H1 (cell line): Measurements from ENCODE around the gene CALM1. TPM values are rescaled to one million over a fixed set of nuclear protein-coding genes. Genes with fewer than 3 reads are reported as not detected.

Source experiments
- CTCF ChIA-PET: fragments of 300-600 bp; sonication (Branson Sonifier 250); formaldehyde crosslinking; loops from one replicate; lab custom pipeline; 2021; ENCODE audit not compliant: partially characterized antibody; lab: Charles Lee
- POLR2A ChIA-PET: fragments of 300-600 bp; sonication (Branson Sonifier 250); formaldehyde crosslinking; loops from one replicate; lab custom pipeline; 2021; ENCODE audit warnings: inconsistent platforms; ENCODE audit not compliant: partially characterized antibody; lab: Charles Lee
- DNase-seq, 2 experiments: peaks; one replicate each; pipeline versions ENCODE4 v3.0.0 to v3.0.0-alpha.2; 2010 to 2022; ENCODE audit warnings: low spot score in 2 of 2, low read depth in 1 of 2, mixed read lengths in 1 of 2
- FAIRE-seq: peaks from 2 replicates; lab custom pipeline; 2011; peaks lifted over from hg19 to GRCh38; lab: Jason Lieb, UNC
- H2AFZ ChIP-seq: 2 replicates; pipeline ENCODE4 v1.8.1; 2012; ENCODE audit warnings: low read length, inconsistent platforms
- H2AK5ac ChIP-seq: 2 replicates; pipeline ENCODE4 v1.6.1; 2013; ENCODE audit warnings: low read depth, low read length
- H2BK120ac ChIP-seq: replicated peaks from 2 replicates; pipeline ENCODE3; 2013; ENCODE audit warnings: low read depth, low read length, inconsistent platforms
- H2BK12ac ChIP-seq: 2 replicates; pipeline ENCODE4 v1.6.1; 2013; ENCODE audit warnings: low read depth, low read length
- H2BK15ac ChIP-seq: 2 replicates; pipeline ENCODE4 v1.6.1; 2013; ENCODE audit warnings: low read length
- H2BK20ac ChIP-seq: 2 replicates; pipeline ENCODE4 v1.6.1; 2013; ENCODE audit warnings: low read length
- H2BK5ac ChIP-seq: 2 replicates; pipeline ENCODE4 v1.6.1; 2013; ENCODE audit warnings: low read depth, low read length
- H3K14ac ChIP-seq: 2 replicates; pipeline ENCODE4 v1.6.1; 2013; ENCODE audit warnings: inconsistent platforms; ENCODE audit not compliant: insufficient read length
- H3K18ac ChIP-seq: 2 replicates; pipeline ENCODE4 v1.6.1; 2013; ENCODE audit warnings: low read length; ENCODE audit errors: extremely low read depth
- H3K23ac ChIP-seq: 2 replicates; pipeline ENCODE4 v1.6.1; 2013; ENCODE audit warnings: inconsistent platforms; ENCODE audit not compliant: insufficient read length
- H3K23me2 ChIP-seq: 2 replicates; pipeline ENCODE4 v1.6.1; 2013; ENCODE audit warnings: low read depth, low read length
- H3K27ac ChIP-seq: 2 replicates; pipeline ENCODE4 v1.6.1; 2011; ENCODE audit warnings: low read depth, low read length, inconsistent platforms
- H3K27me3 ChIP-seq, 4 experiments: replicated peaks in 1 of 4; 1 replicate in 1 of 4; 2 replicates in 3 of 4; pipeline versions ENCODE4 v1.6.1 to v1.8.1; 2011 to 2013; ENCODE audit warnings: low read length in 3 of 4, mild to moderate bottlenecking in 3 of 4, inconsistent platforms in 2 of 4, mixed read lengths in 2 of 4, moderate library complexity in 1 of 4; ENCODE audit not compliant: control insufficient read depth in 3 of 4, insufficient read depth in 3 of 4; ENCODE audit errors: extremely low read depth in 1 of 4
- H3K36me3 ChIP-seq, 4 experiments: 2 replicates each; pipeline versions ENCODE4 v1.6.1 to v1.8.1; 2011 to 2013; ENCODE audit warnings: mild to moderate bottlenecking in 4 of 4, low read length in 3 of 4, moderate library complexity in 2 of 4, control low read depth in 1 of 4, inconsistent platforms in 1 of 4; ENCODE audit not compliant: insufficient read depth in 4 of 4, control insufficient read depth in 2 of 4
- H3K4ac ChIP-seq: replicated peaks from 2 replicates; pipeline ENCODE3; 2013; ENCODE audit warnings: low read length, low read depth, mixed read lengths, inconsistent platforms; ENCODE audit not compliant: insufficient read length
- H3K4me1 ChIP-seq, 4 experiments: replicated peaks in 1 of 4; 1 replicate in 1 of 4; 2 replicates in 3 of 4; pipeline versions ENCODE4 v1.6.1 to v1.8.1; 2011 to 2013; ENCODE audit warnings: low read length in 3 of 4, inconsistent platforms in 2 of 4, mixed read lengths in 1 of 4; ENCODE audit not compliant: insufficient read depth in 4 of 4, control insufficient read depth in 3 of 4
- H3K4me2 ChIP-seq, 2 experiments: 2 replicates each; pipeline versions ENCODE4 v1.6.1 to v1.8.1; 2011 to 2013; ENCODE audit warnings: low read depth in 2 of 2, low read length in 2 of 2, control low read depth in 1 of 2, inconsistent platforms in 1 of 2, mild to moderate bottlenecking in 1 of 2; ENCODE audit not compliant: insufficient read depth in 1 of 2
- H3K4me3 ChIP-seq, 4 experiments: fragments of 200-600, 300-600 bp in 1 of 4; sonication (generic), shearing (Covaris generic), sonication (Bioruptor Twin) in 1 of 4; 2 replicates each; pipeline versions ENCODE4 v1.5.1 to v1.8.1; 2011 to 2016; ENCODE audit warnings: low read length in 4 of 4, low read depth in 3 of 4, control low read depth in 2 of 4, inconsistent platforms in 2 of 4, mild to moderate bottlenecking in 2 of 4, mixed read lengths in 1 of 4, moderate library complexity in 1 of 4; ENCODE audit not compliant: insufficient read depth in 2 of 4; ENCODE audit errors: extremely low read depth in 1 of 4
- H3K56ac ChIP-seq: replicated peaks from 2 replicates; pipeline ENCODE3; 2013; ENCODE audit warnings: low read depth, mild to moderate bottlenecking, mixed read lengths, low read length, inconsistent platforms; ENCODE audit not compliant: insufficient read length
- H3K79me1 ChIP-seq: 2 replicates; pipeline ENCODE4 v1.6.1; 2013; ENCODE audit warnings: low read depth, low read length, control low read depth
- H3K79me2 ChIP-seq, 2 experiments: 2 replicates each; pipeline versions ENCODE4 v1.6.1 to v1.8.1; 2012 to 2013; ENCODE audit warnings: low read length in 2 of 2, mild to moderate bottlenecking in 2 of 2, inconsistent platforms in 1 of 2; ENCODE audit not compliant: insufficient read depth in 2 of 2, control insufficient read depth in 1 of 2
- H3K9ac ChIP-seq, 4 experiments: replicated peaks in 1 of 4; 1 replicate in 1 of 4; 2 replicates in 3 of 4; pipeline versions ENCODE4 v1.6.1 to v1.8.1; 2011 to 2013; ENCODE audit warnings: low read depth in 3 of 4, low read length in 3 of 4, control low read depth in 2 of 4, mild to moderate bottlenecking in 2 of 4, moderate library complexity in 2 of 4, inconsistent platforms in 1 of 4; ENCODE audit errors: extremely low read depth in 1 of 4
- H3K9me3 ChIP-seq, 2 experiments: 2 replicates each; pipeline versions ENCODE4 v1.6.1 to v1.8.1; 2012 to 2013; ENCODE audit warnings: mild to moderate bottlenecking in 2 of 2, moderate library complexity in 2 of 2, control low read depth in 1 of 2, inconsistent platforms in 1 of 2, low read depth in 1 of 2, low read length in 1 of 2, mixed read lengths in 1 of 2; ENCODE audit not compliant: insufficient read depth in 2 of 2
- H4K20me1 ChIP-seq, 2 experiments: replicated peaks in 1 of 2; 2 replicates each; pipeline versions ENCODE3 to v1.8.1; 2011 to 2013; ENCODE audit warnings: inconsistent platforms in 2 of 2, low read length in 2 of 2, mild to moderate bottlenecking in 1 of 2; ENCODE audit not compliant: insufficient read depth in 2 of 2, control insufficient read depth in 1 of 2
- H4K5ac ChIP-seq: 2 replicates; pipeline ENCODE4 v1.6.1; 2013; ENCODE audit warnings: low read length, low read depth, mixed read lengths, inconsistent platforms; ENCODE audit not compliant: insufficient read length
- H4K8ac ChIP-seq: 2 replicates; pipeline ENCODE4 v1.8.0; 2013; ENCODE audit warnings: mild to moderate bottlenecking, moderate library complexity, low read length, inconsistent platforms; ENCODE audit not compliant: insufficient read depth; ENCODE audit errors: extremely low read depth
- H4K91ac ChIP-seq: replicated peaks from 2 replicates; pipeline ENCODE3; 2013; ENCODE audit warnings: low read length, mixed read lengths, inconsistent platforms; ENCODE audit not compliant: insufficient read length
- NANOG ChIP-seq: IDR thresholded peaks from 2 replicates; pipeline ENCODE4 v1.6.1; 2011; ENCODE audit warnings: low read length, low read depth, mild to moderate bottlenecking, inconsistent platforms; ENCODE audit not compliant: insufficient read depth, poor library complexity, severe bottlenecking
- WGBS, 2 experiments: shearing (Covaris generic) in 1 of 2; methylation state at CpG; one replicate each; pipeline versions ENCODE4 v1.1.6 to v1.1.7; 2013 to 2015; ENCODE audit warnings: low lambda C conversion rate in 2 of 2, mixed read lengths in 2 of 2, inconsistent platforms in 1 of 2, low coverage in 1 of 2, missing lambda C conversion rate in 1 of 2; ENCODE audit not compliant: insufficient replicate concordance in 2 of 2, insufficient coverage in 1 of 2, insufficient read length in 1 of 2; ENCODE audit errors: extremely low coverage in 1 of 2, missing lambda C conversion rate in 1 of 2; 5-methylcytosine and 5-hydroxymethylcytosine counted together
- polyA plus RNA-seq, 7 experiments: library from polyadenylated mRNA; depleted of rRNA in 3 of 7; stranded (reverse) in 5 of 7; unstranded in 2 of 7; fragments of >200 nt in 5 of 7; fragments of 200-250 nt in 2 of 7; gene quantifications; 1 replicate in 5 of 7; 2 replicates in 1 of 7; 4 replicates in 1 of 7; pipeline versions ENCODE4 v1.2.1 to v1.2.3, GENCODE V29; 2011 to 2013; ENCODE audit warnings: missing spikeins in 2 of 7, mixed read lengths in 2 of 7
- total RNA-seq: library from RNA; stranded (reverse); fragmentation: NEBNext Ultra II Directional; extraction: Animal tissue kit (Norgen Biotek cat#: 25700); gene quantifications from 2 replicates; pipeline ENCODE4 v1.2.1, GENCODE V29; 2021
- TF ChIP-seq, protein P1 (sequence below): IDR thresholded peaks from 2 replicates; pipeline ENCODE4 v1.6.1; 2012; ENCODE audit warnings: inconsistent platforms

CALM1 gene
- total and polyA plus RNA-seq, 2 of the 8 experiments (the other 6 are each of a cell fraction or from before 2014, with no cell fraction given) = 285 to 422 TPM

DNA sequence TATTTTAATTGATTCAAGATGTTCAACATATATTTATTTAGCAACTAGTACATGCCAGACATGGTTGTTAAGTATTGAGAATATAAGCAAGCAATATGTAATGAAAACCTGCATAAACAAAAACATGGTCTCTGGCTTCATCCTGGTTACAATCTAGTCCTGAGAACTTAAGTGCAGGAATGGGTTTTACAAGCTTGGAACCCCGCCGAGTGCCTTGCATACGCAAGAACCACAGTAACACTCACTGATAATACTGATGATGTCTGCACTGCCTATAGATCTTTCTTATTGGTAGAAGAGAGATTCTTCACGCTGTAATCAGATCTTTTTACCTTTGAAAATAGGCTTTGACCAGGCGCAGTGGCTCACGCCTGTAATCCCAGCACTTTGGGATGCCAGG, 22.9 kb upstream of the CALM1 start:
- CTCF ChIA-PET = interaction anchor here (1.0 kb wide), 1 partner anchor 529 kb away, joined by 3 read pairs; no protein-coding TSS in a partner anchor
- Histone ChIP-seq H2AK5ac (no peak overlapping the region), H3K4ac (no peak overlapping the region), H3K9ac (no peak overlapping the region), H3K79me1 (no peaks in the 10 kb centered on the region), H3K27ac (no peak overlapping the region), H3K56ac (no peak overlapping the region), H4K91ac (no peak overlapping the region), H3K23ac (no peak overlapping the region), H3K18ac (no peak overlapping the region), H4K5ac (no peak overlapping the region), H3K36me3 (no peaks in the 10 kb centered on the region), H3K79me2 (no peaks in the 10 kb centered on the region), H2AFZ (no peak overlapping the region; the same call in 1 of the 2 replicates)
- FAIRE-seq = no peak
- no peak for TF ChIP-seq NANOG
- TF ChIP-seq, protein P1, sequence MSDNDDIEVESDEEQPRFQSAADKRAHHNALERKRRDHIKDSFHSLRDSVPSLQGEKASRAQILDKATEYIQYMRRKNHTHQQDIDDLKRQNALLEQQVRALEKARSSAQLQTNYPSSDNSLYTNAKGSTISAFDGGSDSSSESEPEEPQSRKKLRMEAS = no peak
- TF ChIP-seq, all 59 proteins: peak for 0
- POLR2A ChIA-PET = interaction anchor here (0.8 to 1.8 kb wide), 5 partner anchors 8 to 108 kb away, joined by 3 to 8 read pairs (median 3); no protein-coding TSS in a partner anchor
- Histone ChIP-seq H2BK120ac (no peak overlapping the region), H3K4me3 (no peak overlapping the region), H3K27me3 (no peaks in the 10 kb centered on the region), H4K20me1 (no peaks in the 10 kb centered on the region), H3K23me2 (no peaks in the 10 kb centered on the region), H2BK5ac (no peak overlapping the region), H2BK12ac (no peak overlapping the region), H3K4me2 (no peak overlapping the region), H3K4me1 (no peaks in the 10 kb centered on the region), H4K8ac (no peak overlapping the region), H2BK20ac (no peak overlapping the region), H3K9me3 (no peaks in the 10 kb centered on the region), H3K14ac (no peak overlapping the region), H2BK15ac (no peak overlapping the region)
- WGBS, 2 experiments = 93% methylated on average over 6 of the region's 6 CpGs; no CpG with 5 or more reads in 1 of the 2 experiments
- DNase-seq = no peak
